DND-41 (cell line): ENCODE data around the gene TLK1.

Experiments used
- EZH2 ChIP-seq: IDR thresholded peaks from 3 replicates; pipeline ENCODE4 v1.6.1; 2012; ENCODE audit warnings: borderline replicate concordance, low read depth, mild to moderate bottlenecking, moderate library complexity, low read length, inconsistent platforms; ENCODE audit not compliant: severe bottlenecking
- TF ChIP-seq, protein P1 (sequence below): IDR thresholded peaks from 2 replicates; pipeline ENCODE4 v1.5.1; 2012; ENCODE audit warnings: borderline replicate concordance, low read length, moderate library complexity, mild to moderate bottlenecking; ENCODE audit not compliant: poor library complexity, severe bottlenecking; ENCODE audit errors: extremely low read depth

DNA sequence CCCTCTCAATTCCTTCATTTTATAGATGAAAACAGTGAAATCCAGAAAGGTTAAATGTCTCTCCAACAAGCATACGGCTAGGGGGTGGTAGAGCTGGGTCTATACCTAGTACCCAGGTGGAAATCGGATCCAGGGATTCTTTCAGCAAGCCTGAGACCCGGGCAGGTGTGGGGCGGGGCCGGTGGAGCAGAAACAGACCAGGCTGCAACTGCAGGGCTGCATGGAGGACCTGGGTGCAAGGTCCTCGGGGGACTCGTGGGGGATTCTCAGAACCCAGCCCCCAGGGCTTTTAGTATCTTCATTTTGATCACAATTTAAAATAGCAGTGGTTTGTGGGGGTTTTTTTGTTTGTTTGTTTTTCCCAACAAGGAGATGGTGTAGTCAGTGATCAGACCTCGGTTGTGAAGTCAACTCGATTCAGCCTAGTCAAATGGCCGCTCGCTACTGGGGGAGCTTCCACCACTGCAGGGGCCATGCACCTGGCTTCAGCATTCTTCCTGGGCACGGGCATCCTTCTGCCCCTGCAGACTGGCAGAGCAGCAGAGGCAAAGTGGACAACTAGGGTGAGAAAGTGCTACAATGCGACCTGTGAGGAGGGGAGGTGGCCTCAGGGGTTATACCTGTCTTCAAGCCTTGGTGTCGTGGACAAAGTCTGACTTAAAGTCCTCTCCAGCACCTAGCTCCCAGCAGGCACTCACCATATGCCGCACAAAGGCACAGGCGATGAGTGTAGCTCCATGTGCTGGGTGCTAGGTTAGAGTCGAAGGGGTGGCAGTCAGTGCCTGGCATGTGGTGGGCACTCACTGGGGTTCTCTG is 185.4 kb downstream of the TLK1 start:
- TF ChIP-seq, protein P1, sequence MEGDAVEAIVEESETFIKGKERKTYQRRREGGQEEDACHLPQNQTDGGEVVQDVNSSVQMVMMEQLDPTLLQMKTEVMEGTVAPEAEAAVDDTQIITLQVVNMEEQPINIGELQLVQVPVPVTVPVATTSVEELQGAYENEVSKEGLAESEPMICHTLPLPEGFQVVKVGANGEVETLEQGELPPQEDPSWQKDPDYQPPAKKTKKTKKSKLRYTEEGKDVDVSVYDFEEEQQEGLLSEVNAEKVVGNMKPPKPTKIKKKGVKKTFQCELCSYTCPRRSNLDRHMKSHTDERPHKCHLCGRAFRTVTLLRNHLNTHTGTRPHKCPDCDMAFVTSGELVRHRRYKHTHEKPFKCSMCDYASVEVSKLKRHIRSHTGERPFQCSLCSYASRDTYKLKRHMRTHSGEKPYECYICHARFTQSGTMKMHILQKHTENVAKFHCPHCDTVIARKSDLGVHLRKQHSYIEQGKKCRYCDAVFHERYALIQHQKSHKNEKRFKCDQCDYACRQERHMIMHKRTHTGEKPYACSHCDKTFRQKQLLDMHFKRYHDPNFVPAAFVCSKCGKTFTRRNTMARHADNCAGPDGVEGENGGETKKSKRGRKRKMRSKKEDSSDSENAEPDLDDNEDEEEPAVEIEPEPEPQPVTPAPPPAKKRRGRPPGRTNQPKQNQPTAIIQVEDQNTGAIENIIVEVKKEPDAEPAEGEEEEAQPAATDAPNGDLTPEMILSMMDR: no peak
- no peak for TF ChIP-seq EZH2
